AG04450 (cell line): ENCODE measurements around the gene PDZD2. TPM values are rescaled to one million over a fixed set of nuclear protein-coding genes. Genes with fewer than 3 reads are reported as not detected.
A peak's percentile ranks its signal among the peaks of the same experiment; 100 is the strongest.
"Not testable (repeated sequence)": the region's sequence is repeated elsewhere in the genome, so short reads cannot be mapped to it uniquely, and the experiment has no call there.

Experiments
- CTCF ChIA-PET: fragments of 300-600, 350-600 bp; formaldehyde crosslinking; extraction: SDS; loops from one replicate; lab custom pipeline; 2022; ENCODE audit warnings: antibody characterized with exemption, inconsistent platforms; lab: Charles Lee
- POLR2A ChIA-PET: fragments of 350-600 bp; formaldehyde crosslinking; extraction: SDS; loops from one replicate; lab custom pipeline; 2021; ENCODE audit warnings: antibody characterized with exemption, inconsistent platforms; lab: Yijun Ruan, JAX
- DNase-seq: peaks from one replicate; pipeline ENCODE4 v3.0.0-alpha.2; 2011; ENCODE audit warnings: low read depth, low spot score
- H3K27ac ChIP-seq: one replicate; pipeline ENCODE4 v1.5.1; 2012; ENCODE audit warnings: low read depth, low read length, control low read depth
- H3K27me3 ChIP-seq: one replicate; pipeline ENCODE4 v1.6.0; 2012; ENCODE audit warnings: low read length; ENCODE audit not compliant: control insufficient read depth, insufficient read depth
- H3K4me3 ChIP-seq: 2 replicates; pipeline ENCODE4 v1.5.1; 2011; ENCODE audit warnings: mild to moderate bottlenecking, low read depth, low read length, control low read depth
- H3K9me3 ChIP-seq: 2 replicates; pipeline ENCODE4 v1.5.1; 2012; ENCODE audit warnings: low read length; ENCODE audit not compliant: control insufficient read depth, insufficient read depth
- polyA minus RNA-seq: library from RNA; depleted of rRNA, polyadenylated mRNA; stranded (reverse); fragments of >200 nt; gene quantifications from 2 replicates; pipeline ENCODE4 v1.2.3, GENCODE V29; 2011; rRNA and poly(A)+ RNA removed
- polyA plus RNA-seq: library from polyadenylated mRNA; depleted of rRNA; stranded (reverse); fragments of >200 nt; gene quantifications from 2 replicates; pipeline ENCODE4 v1.2.3, GENCODE V29; 2011; rRNA removed
- TF ChIP-seq, protein P1 (sequence below): IDR thresholded peaks from 2 replicates; pipeline ENCODE4 v1.5.1; 2011; ENCODE audit warnings: low read depth, low read length, control low read depth, inconsistent platforms

PDZD2 gene
- 0.26 and 0.40 TPM in 2 replicates for polyA plus RNA-seq
- polyA minus RNA-seq, result 0.35 and 0.41 TPM in 2 replicates

DNA sequence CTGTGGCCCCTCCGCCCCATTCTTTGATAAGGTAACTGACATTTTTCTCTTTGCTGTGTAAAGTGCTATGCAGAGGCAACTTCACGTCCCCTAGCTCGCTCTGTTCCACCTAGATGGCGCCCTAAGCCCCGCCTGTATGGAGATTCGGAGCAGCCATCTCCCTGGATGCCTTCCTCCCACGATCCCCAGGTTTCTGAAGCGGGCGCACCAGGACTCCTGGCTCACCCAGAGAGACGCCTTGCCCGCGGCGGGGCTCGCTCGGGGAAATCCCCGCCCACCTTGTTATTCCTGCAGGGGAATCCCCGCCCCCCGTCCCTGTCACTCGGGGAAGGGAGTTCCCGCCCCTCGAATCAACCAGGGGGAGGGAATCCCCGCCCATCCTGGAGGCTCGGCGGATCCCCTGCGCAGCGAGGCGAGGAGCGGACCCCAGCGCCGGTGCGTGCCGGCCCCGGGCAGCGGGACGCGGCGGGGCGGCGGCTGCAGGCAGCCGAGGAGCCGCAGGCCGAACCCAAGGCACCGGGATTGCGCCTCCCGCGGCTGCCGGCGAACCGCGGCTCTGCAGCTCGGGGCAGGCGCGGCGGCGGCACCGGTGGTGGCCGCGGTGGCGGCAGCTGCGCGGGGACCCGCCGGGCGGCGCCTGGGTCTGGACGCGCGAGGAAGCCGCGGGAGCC, at the start of gene PDZD2:
TSS of gene PDZD2 (plus strand) at position 384 of the 671 bp plus-strand sequence.
- TF ChIP-seq, protein P1, sequence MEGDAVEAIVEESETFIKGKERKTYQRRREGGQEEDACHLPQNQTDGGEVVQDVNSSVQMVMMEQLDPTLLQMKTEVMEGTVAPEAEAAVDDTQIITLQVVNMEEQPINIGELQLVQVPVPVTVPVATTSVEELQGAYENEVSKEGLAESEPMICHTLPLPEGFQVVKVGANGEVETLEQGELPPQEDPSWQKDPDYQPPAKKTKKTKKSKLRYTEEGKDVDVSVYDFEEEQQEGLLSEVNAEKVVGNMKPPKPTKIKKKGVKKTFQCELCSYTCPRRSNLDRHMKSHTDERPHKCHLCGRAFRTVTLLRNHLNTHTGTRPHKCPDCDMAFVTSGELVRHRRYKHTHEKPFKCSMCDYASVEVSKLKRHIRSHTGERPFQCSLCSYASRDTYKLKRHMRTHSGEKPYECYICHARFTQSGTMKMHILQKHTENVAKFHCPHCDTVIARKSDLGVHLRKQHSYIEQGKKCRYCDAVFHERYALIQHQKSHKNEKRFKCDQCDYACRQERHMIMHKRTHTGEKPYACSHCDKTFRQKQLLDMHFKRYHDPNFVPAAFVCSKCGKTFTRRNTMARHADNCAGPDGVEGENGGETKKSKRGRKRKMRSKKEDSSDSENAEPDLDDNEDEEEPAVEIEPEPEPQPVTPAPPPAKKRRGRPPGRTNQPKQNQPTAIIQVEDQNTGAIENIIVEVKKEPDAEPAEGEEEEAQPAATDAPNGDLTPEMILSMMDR, result peak; percentile 49
- no peak within 1 kb of the TSS for H3K27ac ChIP-seq
- no peaks in the 10 kb centered on the region for H3K9me3 ChIP-seq
- H3K27me3 ChIP-seq, result peaks cover 34% of the 10 kb centered on the region
- peak within 1 kb of the TSS; percentile 60 for H3K4me3 ChIP-seq
- ChIA-PET POLR2A (no interaction called here), CTCF (interaction anchor here (0.6 to 1.9 kb wide), 6 partner anchors 13 to 438 kb away, joined by 3 to 10 read pairs (median 6); no protein-coding TSS in a partner anchor)
- DNase-seq, result peak; percentile 4

DNA sequence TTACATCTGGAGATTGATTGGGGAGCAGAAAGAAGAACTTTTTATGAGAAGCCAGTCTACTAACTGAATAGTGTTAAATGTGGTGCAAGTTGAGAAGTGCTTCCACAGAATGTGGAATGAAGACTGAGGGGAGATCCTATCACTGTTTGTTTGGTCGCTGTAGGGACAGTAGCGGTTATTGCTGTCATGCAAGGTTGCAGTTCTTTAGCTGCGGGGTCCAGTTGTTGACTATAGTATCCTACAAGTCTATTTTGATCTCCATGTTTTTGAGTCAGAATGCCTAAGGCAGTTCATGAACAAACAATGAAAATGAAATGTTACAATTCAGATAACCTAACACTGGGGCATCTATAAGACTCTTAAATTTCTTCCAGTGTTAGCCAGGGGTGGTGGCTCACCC, 45.3 kb upstream of the PDZD2 start:
- Histone ChIP-seq H3K4me3 (no peak overlapping the region), H3K9me3 (no peaks in the 10 kb centered on the region), H3K27me3 (peaks cover 2% of the 10 kb centered on the region), H3K27ac (no peak overlapping the region)
- no peak for DNase-seq
- TF ChIP-seq, protein P1, result no peak
- CTCF ChIA-PET, result interaction anchor here (1.2 kb wide), 1 partner anchor 12 kb away, joined by 5 read pairs; no protein-coding TSS in a partner anchor
- POLR2A ChIA-PET, result no interaction called here

DNA sequence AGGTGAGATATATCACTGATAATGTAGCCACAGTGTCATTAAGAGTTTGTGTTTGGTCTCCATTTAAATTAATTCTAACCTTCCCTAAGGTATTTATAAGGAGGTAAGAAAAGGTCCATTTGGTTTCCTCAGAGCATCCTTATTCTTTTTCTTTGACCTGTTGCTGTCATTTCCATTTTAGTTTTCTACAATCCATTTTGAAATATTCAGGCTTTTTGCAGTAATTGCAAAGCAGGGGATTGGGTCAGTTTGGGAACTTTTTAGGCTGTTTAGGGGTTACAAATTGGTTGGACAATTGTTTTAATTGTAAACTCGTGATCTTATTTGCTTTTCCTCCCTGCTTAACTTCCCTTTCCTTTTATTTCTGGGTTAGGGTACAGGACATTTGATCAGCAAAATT, 42.6 kb upstream of the PDZD2 start:
- Histone ChIP-seq H3K9me3 (no peaks in the 10 kb centered on the region), H3K27me3 (no peaks in the 10 kb centered on the region), H3K27ac (no peak overlapping the region), H3K4me3 (no peak overlapping the region)
- ChIA-PET POLR2A (no interaction called here), CTCF (no interaction called here)
- DNase-seq, result no peak
- TF ChIP-seq, protein P1, result no peak

DNA sequence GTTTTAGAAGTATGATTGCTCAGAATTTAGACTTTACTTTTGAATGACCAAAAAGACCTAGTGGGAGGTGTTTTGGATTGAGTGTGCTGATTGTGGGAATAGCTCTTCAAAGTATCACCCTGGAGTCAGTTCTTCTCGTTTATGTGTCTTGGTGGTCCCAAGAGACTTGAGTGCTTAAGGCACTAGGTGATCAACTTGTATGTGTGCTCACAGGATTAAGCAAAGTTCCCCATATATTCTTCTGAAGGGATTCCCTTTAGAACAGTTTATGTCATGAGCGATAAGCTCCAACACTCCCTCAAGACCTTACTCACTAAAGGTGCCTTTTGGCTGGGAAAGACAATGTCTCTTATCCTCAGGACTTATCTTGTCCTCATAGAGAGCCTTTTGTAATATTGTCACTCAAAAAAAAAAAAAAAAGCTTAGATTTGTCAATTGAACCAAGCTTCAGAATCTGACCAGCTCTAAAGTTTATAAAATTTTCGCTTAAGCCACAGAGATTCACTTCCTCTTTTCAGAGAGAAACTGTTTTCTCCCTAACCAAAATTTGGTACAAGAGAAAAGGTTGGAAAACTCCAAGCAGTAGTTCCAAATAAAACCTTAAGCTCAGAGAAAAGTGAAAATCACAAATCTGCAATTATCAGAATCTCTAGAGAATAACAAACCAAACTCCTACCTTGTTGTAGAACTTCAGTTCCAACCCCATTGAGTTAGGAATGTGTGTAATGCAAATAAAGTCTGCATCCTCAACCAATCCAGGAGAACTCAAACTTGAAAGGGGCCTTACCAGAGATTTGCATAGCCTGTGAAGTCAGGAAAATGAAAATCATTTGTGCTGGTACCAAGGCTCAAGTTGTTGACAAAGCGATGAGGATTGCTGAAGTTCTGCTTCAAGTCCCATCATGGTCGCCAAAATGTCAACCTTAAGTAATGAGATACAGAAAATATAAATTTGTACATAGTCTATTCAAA, 40.0 kb upstream of the PDZD2 start:
- H3K27me3 ChIP-seq, result peaks cover 7% of the 10 kb centered on the region
- H3K9me3 ChIP-seq, result no peaks in the 10 kb centered on the region
- H3K4me3 ChIP-seq, result no peak overlapping the region
- ChIA-PET CTCF (interaction anchor here (0.6 to 0.9 kb wide), 3 partner anchors 39 to 760 kb away, joined by 3 to 5 read pairs (median 3); no protein-coding TSS in a partner anchor), POLR2A (no interaction called here)
- no peak for DNase-seq
- TF ChIP-seq, protein P1, result no peak
- no peak overlapping the region for H3K27ac ChIP-seq

DNA sequence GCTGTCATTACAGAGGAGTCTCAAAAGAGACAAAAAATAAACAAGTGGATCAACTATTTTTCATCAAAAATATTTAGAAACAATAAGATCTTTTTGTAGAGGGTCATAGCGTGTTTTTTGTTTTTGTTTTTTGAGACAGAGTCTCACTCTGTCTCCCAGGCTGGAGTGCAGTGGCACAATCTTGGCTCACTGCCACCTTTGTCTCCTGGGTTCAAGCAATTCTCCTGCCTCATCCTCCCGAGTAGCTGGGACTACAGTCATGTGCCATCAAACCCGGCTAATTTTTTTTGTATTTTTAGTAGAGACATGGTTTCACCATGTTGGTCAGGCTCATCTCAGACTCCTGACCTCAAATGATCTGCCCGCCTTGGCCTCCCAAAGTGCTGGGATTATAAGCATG, 36.6 kb upstream of the PDZD2 start:
- POLR2A ChIA-PET, H3K27me3 ChIP-seq, H3K27ac ChIP-seq, DNase-seq, CTCF ChIA-PET, H3K4me3 ChIP-seq, H3K9me3 ChIP-seq: not testable (repeated sequence)
